AG09309 (cell line): ENCODE measurements around the gene SCN5A.

Experiments used
- DNase-seq: peaks from one replicate; pipeline ENCODE4 v3.0.0-alpha.2; 2010; ENCODE audit warnings: low read depth
- H3K4me3 ChIP-seq: 2 replicates; pipeline ENCODE4 v1.5.1; 2011; ENCODE audit warnings: mild to moderate bottlenecking, low read depth, low read length, moderate library complexity; ENCODE audit not compliant: control insufficient read depth
- CTCF ChIP-seq: IDR thresholded peaks from 2 replicates; pipeline ENCODE4 v1.5.1; 2011; ENCODE audit warnings: mild to moderate bottlenecking, low read depth, low read length, inconsistent platforms; ENCODE audit not compliant: insufficient read depth, control insufficient read depth; ENCODE audit errors: missing control alignments

Gene SCN5A

GRCh38 chr3:38555149-38555840, 94.2 kb downstream of the SCN5A start:
- DNase-seq: no peak
- no peak overlapping the region for H3K4me3 ChIP-seq
- TF ChIP-seq CTCF: no peak

- DNase-seq: no peak
- H3K4me3 ChIP-seq: no peak overlapping the region
- TF ChIP-seq CTCF: no peak
Measured at GRCh38 chr3:38554127-38554827, 95.2 kb downstream of the SCN5A start.

GRCh38 chr3:38553071-38553470, 96.4 kb downstream of the SCN5A start:
- H3K4me3 ChIP-seq: no peak overlapping the region
- TF ChIP-seq CTCF: no peak
- no peak for DNase-seq

- no peak for TF ChIP-seq CTCF
- H3K4me3 ChIP-seq: no peak overlapping the region
- DNase-seq: no peak
Measured at GRCh38 chr3:38552364-38552763, 97.1 kb downstream of the SCN5A start.

- no peak for DNase-seq
- TF ChIP-seq CTCF: no peak
Measured at GRCh38 chr3:38551026-38551832, 98.3 kb downstream of the SCN5A start.

GRCh38 chr3:38549957-38550840, 99.3 kb downstream of the SCN5A start:
- DNase-seq: no peak

More at GRCh38 chr3:38551026-38551832, 98.3 kb downstream of the SCN5A start:
- no peak overlapping the region for H3K4me3 ChIP-seq

More at GRCh38 chr3:38549957-38550840, 99.3 kb downstream of the SCN5A start:
- TF ChIP-seq CTCF: no peak
- H3K4me3 ChIP-seq: no peak overlapping the region
